Right lung (tissue), 5 donors: ENCODE measurements around the gene CNDP1. TPM values are rescaled to one million over a fixed set of nuclear protein-coding genes. Genes with fewer than 3 reads are reported as not detected.
"Not testable (repeated sequence)": the region's sequence is repeated elsewhere in the genome, so short reads cannot be mapped to it uniquely, and the experiment has no call there.

Experiments
- DNase-seq, 2 donors: peaks; one replicate each; pipeline ENCODE4 v3.0.0-alpha.2; 2013
- polyA plus RNA-seq, 5 donors: library from polyadenylated mRNA; unstranded; fragments of 120-200 nt; gene quantifications; one replicate each; pipeline versions ENCODE4 v1.2.1 to v1.2.3, GENCODE V29; 2013; ENCODE audit warnings: inconsistent platforms in 1 of 5, low replicate concordance in 1 of 5; ENCODE audit not compliant: insufficient read length in 5 of 5, insufficient read depth in 1 of 5

Gene CNDP1
- polyA plus RNA-seq, 5 donors = 0.28 to 0.69 (median 0.47) TPM

- DNase-seq = no peak
Observed at GRCh38 chr18:74520096-74520833, 14.0 kb upstream of the CNDP1 start.

GRCh38 chr18:74521068-74521725 is 13.1 kb upstream of the CNDP1 start:
- no peak for DNase-seq

- DNase-seq = no peak
Observed at GRCh38 chr18:74522635-74523548, 11.4 kb upstream of the CNDP1 start.

GRCh38 chr18:74524097-74524496 is 10.2 kb upstream of the CNDP1 start:
- no peak for DNase-seq

GRCh38 chr18:74524915-74525314 is 9.4 kb upstream of the CNDP1 start:
- not testable (repeated sequence) for DNase-seq

- no peak for DNase-seq
Observed at GRCh38 chr18:74525741-74526140, 8.6 kb upstream of the CNDP1 start.

GRCh38 chr18:74526488-74526887 is 7.8 kb upstream of the CNDP1 start:
- DNase-seq = no peak

GRCh38 chr18:74528478-74528877 is 5.8 kb upstream of the CNDP1 start:
- DNase-seq = no peak

- no peak for DNase-seq
Observed at GRCh38 chr18:74528913-74529312, 5.4 kb upstream of the CNDP1 start.

- no peak for DNase-seq
Observed at GRCh38 chr18:74529378-74529777, 4.9 kb upstream of the CNDP1 start.

GRCh38 chr18:74529811-74530583 is 4.3 kb upstream of the CNDP1 start:
- DNase-seq = no peak

- DNase-seq = no peak
Observed at GRCh38 chr18:74530584-74530862, 3.8 kb upstream of the CNDP1 start.

- DNase-seq = no peak
Observed at GRCh38 chr18:74531043-74531442, 3.3 kb upstream of the CNDP1 start.

GRCh38 chr18:74532511-74533025 is 1.7 kb upstream of the CNDP1 start:
- no peak for DNase-seq

- no peak for DNase-seq
Observed at GRCh38 chr18:74533666-74534065, 634 bp upstream of the CNDP1 start.

- no peak for DNase-seq
Observed at GRCh38 chr18:74534981-74535649, 815 bp downstream of the CNDP1 start.

GRCh38 chr18:74539289-74539688 is 5.0 kb downstream of the CNDP1 start:
- no peak for DNase-seq

- no peak for DNase-seq
Observed at GRCh38 chr18:74540652-74541421, 6.5 kb downstream of the CNDP1 start.

- no peak for DNase-seq
Observed at GRCh38 chr18:74541703-74542555, 7.6 kb downstream of the CNDP1 start.
